Endodermal cell (in vitro differentiated cells): ENCODE data around the gene CTPS2. TPM values are rescaled to one million over a fixed set of nuclear protein-coding genes. Genes with fewer than 3 reads are reported as not detected.

ENCODE experiments used
- DNase-seq: peaks from one replicate; pipeline ENCODE4 v3.0.0-alpha.2; 2017
- H3K27ac ChIP-seq: 2 replicates; pipeline ENCODE4 v1.5.1; 2013; ENCODE audit warnings: mild to moderate bottlenecking, low read depth, low read length, moderate library complexity
- H3K27me3 ChIP-seq: 2 replicates; pipeline ENCODE4 v1.6.1; 2013; ENCODE audit warnings: mild to moderate bottlenecking, low read length, moderate library complexity; ENCODE audit not compliant: insufficient read depth, control insufficient read depth, poor library complexity, severe bottlenecking
- H3K36me3 ChIP-seq: 2 replicates; pipeline ENCODE4 v1.7.0; 2013; ENCODE audit warnings: mild to moderate bottlenecking, low read length, moderate library complexity; ENCODE audit not compliant: control insufficient read depth, insufficient read depth
- H3K4me1 ChIP-seq: one replicate; pipeline ENCODE4 v1.7.0; 2013; ENCODE audit warnings: low read length; ENCODE audit not compliant: control insufficient read depth, insufficient read depth
- H3K4me3 ChIP-seq: 2 replicates; pipeline ENCODE4 v1.5.1; 2013; ENCODE audit warnings: mild to moderate bottlenecking, low read length, moderate library complexity
- H3K9ac ChIP-seq: 2 replicates; pipeline ENCODE4 v1.6.1; 2013; ENCODE audit warnings: mild to moderate bottlenecking, low read length, moderate library complexity; ENCODE audit not compliant: poor library complexity, severe bottlenecking; ENCODE audit errors: extremely low read depth
- H3K9me3 ChIP-seq: 2 replicates; pipeline ENCODE4 v1.6.1; 2013; ENCODE audit warnings: mild to moderate bottlenecking, low read length, moderate library complexity; ENCODE audit not compliant: control insufficient read depth
- H3K27ac Mint-ChIP-seq: 2 replicates; pipeline ENCODE4 v1.8.0; 2020; ENCODE audit warnings: mixed read lengths
- H3K27me3 Mint-ChIP-seq: 2 replicates; pipeline ENCODE4 v1.8.0; 2021; ENCODE audit warnings: mild to moderate bottlenecking, mixed read lengths; ENCODE audit not compliant: insufficient read depth
- H3K36me3 Mint-ChIP-seq: 2 replicates; pipeline ENCODE4 v1.8.0; 2020; ENCODE audit warnings: low read depth, mixed read lengths
- H3K4me1 Mint-ChIP-seq: 2 replicates; pipeline ENCODE4 v1.8.0; 2020; ENCODE audit warnings: mixed read lengths
- H3K4me3 Mint-ChIP-seq: 2 replicates; pipeline ENCODE4 v1.8.0; 2020; ENCODE audit warnings: mild to moderate bottlenecking, moderate library complexity, mixed read lengths
- H3K9me3 Mint-ChIP-seq: 2 replicates; pipeline ENCODE4 v1.8.0; 2020; ENCODE audit warnings: mild to moderate bottlenecking, mixed read lengths
- CTCF ChIP-seq: fragments of 200-600 bp; sonication (generic); conservative IDR thresholded peaks from 2 replicates; pipeline ENCODE4 v1.5.0; 2021; ENCODE audit warnings: antibody characterized with exemption, mild to moderate bottlenecking
- WGBS, 2 experiments: methylation state at CpG; one replicate each; pipeline versions ENCODE4 v1.1.5 to v1.1.7; 2013; ENCODE audit warnings: missing lambda C conversion rate in 2 of 2, mixed read lengths in 1 of 2; ENCODE audit not compliant: insufficient coverage in 1 of 2, insufficient read length in 1 of 2; 5-methylcytosine and 5-hydroxymethylcytosine counted together
- total RNA-seq, 2 donors: library from RNA; stranded (reverse); fragmentation: NEBNext Ultra II Directional in 1 of 2; extraction: Animal tissue kit (Norgen Biotek cat#: 25700) in 1 of 2; gene quantifications; 2 replicates in 1 of 2; 3 replicates in 1 of 2; pipeline ENCODE4 v1.2.1, GENCODE V29; 2021

Gene CTPS2
- total RNA-seq, 2 donors from 2014 or later: 33.5 to 71.1 TPM

- no peak overlapping the region for H3K27ac ChIP-seq
- H3K4me3 Mint-ChIP-seq: no peak overlapping the region
- WGBS, 2 experiments: 100% methylated on average over 1 of the region's 1 CpG; no CpG with 5 or more reads in 1 of the 2 experiments
- no peak overlapping the region for H3K27ac Mint-ChIP-seq
- H3K9ac ChIP-seq: no peak overlapping the region
- peaks cover 8% of the 10 kb centered on the region for H3K9me3 ChIP-seq
- no peak for TF ChIP-seq CTCF
- H3K27me3 ChIP-seq: no peaks in the 10 kb centered on the region
- H3K4me1 ChIP-seq: no peaks in the 10 kb centered on the region
- peaks cover 65% of the 10 kb centered on the region for H3K36me3 Mint-ChIP-seq
- peaks cover 8% of the 10 kb centered on the region for H3K4me1 Mint-ChIP-seq
- DNase-seq: no peak
- no peaks in the 10 kb centered on the region for H3K36me3 ChIP-seq
- no peak overlapping the region for H3K4me3 ChIP-seq
- H3K9me3 Mint-ChIP-seq: peaks cover 27% of the 10 kb centered on the region
- no peaks in the 10 kb centered on the region for H3K27me3 Mint-ChIP-seq
Measured at GRCh38 chrX:16559206-16559619, 153.3 kb downstream of the CTPS2 start.

GRCh38 chrX:16558489-16558888 lies 154.0 kb downstream of the CTPS2 start:
- H3K27me3 Mint-ChIP-seq: no peaks in the 10 kb centered on the region
- H3K4me3 ChIP-seq: no peak overlapping the region
- no peak overlapping the region for H3K9ac ChIP-seq
- H3K9me3 Mint-ChIP-seq: peaks cover 28% of the 10 kb centered on the region
- H3K9me3 ChIP-seq: peaks cover 8% of the 10 kb centered on the region
- no peak for TF ChIP-seq CTCF
- H3K4me1 Mint-ChIP-seq: peaks cover 8% of the 10 kb centered on the region
- H3K4me1 ChIP-seq: no peaks in the 10 kb centered on the region
- WGBS, 2 experiments: 95% methylated on average over 6 of the region's 6 CpGs; no CpG with 5 or more reads in 1 of the 2 experiments
- H3K4me3 Mint-ChIP-seq: no peak overlapping the region
- no peak overlapping the region for H3K27ac ChIP-seq
- H3K36me3 Mint-ChIP-seq: peaks cover 66% of the 10 kb centered on the region
- H3K36me3 ChIP-seq: no peaks in the 10 kb centered on the region
- no peaks in the 10 kb centered on the region for H3K27me3 ChIP-seq
- no peak overlapping the region for H3K27ac Mint-ChIP-seq
- no peak for DNase-seq

- no peak for DNase-seq
- Histone ChIP-seq H3K4me1 (no peaks in the 10 kb centered on the region), H3K4me3 (no peak overlapping the region), H3K9me3 (peaks cover 8% of the 10 kb centered on the region), H3K27me3 (no peaks in the 10 kb centered on the region), H3K27ac (no peak overlapping the region), H3K36me3 (no peaks in the 10 kb centered on the region), H3K9ac (no peak overlapping the region)
- H3K36me3 Mint-ChIP-seq: peaks cover 70% of the 10 kb centered on the region
- WGBS, 2 experiments: 90% methylated on average over 2 to 3 of the region's 3 CpGs
- H3K4me1 Mint-ChIP-seq: peaks cover 19% of the 10 kb centered on the region
- no peaks in the 10 kb centered on the region for H3K27me3 Mint-ChIP-seq
- H3K9me3 Mint-ChIP-seq: peaks cover 38% of the 10 kb centered on the region
- H3K4me3 Mint-ChIP-seq: no peak overlapping the region
- TF ChIP-seq CTCF: no peak
- no peak overlapping the region for H3K27ac Mint-ChIP-seq
Measured at GRCh38 chrX:16552546-16552945, 159.9 kb downstream of the CTPS2 start.
